Body of pancreas (tissue), 4 donors: Measurements from ENCODE around the gene PFN3. TPM values are rescaled to one million over a fixed set of nuclear protein-coding genes. Genes with fewer than 3 reads are reported as not detected.
A peak's percentile ranks its signal among the peaks of the same experiment; 100 is the strongest.

Experiments used
- ATAC-seq: fragments of 150-250 bp; one replicate; pipeline ENCODE4 v1.9.1; 2016
- DNase-seq, 4 donors: peaks; one replicate each; pipeline ENCODE4 v3.0.0-alpha.2; 2019
- H3K27ac ChIP-seq, 4 donors: fragments of 200-600 bp; sonication (generic); 1 replicate in 3 of 4; 2 replicates in 1 of 4; pipeline versions ENCODE4 v1.5.1 to v1.6.1; 2016 to 2019; ENCODE audit warnings: mild to moderate bottlenecking in 1 of 4, mixed read lengths in 1 of 4, moderate library complexity in 1 of 4
- H3K27me3 ChIP-seq, 2 donors: fragments of 200-600 bp; sonication (generic); one replicate each; pipeline ENCODE4 v1.6.0; 2016; ENCODE audit warnings: mild to moderate bottlenecking in 1 of 2
- H3K36me3 ChIP-seq, 2 donors: fragments of 200-600 bp; sonication (generic); replicated peaks in 1 of 2; 2 replicates each; pipeline ENCODE4 v1.5.1; 2016; ENCODE audit warnings: low read depth in 2 of 2; ENCODE audit not compliant: insufficient read depth in 1 of 2
- H3K4me1 ChIP-seq: fragments of 200-600 bp; sonication (generic); one replicate; pipeline ENCODE4 v1.6.0; 2016
- H3K4me3 ChIP-seq, 2 donors: fragments of 200-600 bp; sonication (generic); 1 replicate in 1 of 2; 2 replicates in 1 of 2; pipeline ENCODE4 v1.5.1; 2016 to 2019
- H3K9me3 ChIP-seq, 3 donors: fragments of 200-600 bp; sonication (generic); 1 replicate in 2 of 3; 2 replicates in 1 of 3; pipeline ENCODE4 v1.5.1; 2016
- POLR2A ChIP-seq, 3 donors: fragments of 450-650 bp; IDR thresholded peaks; one replicate each; pipeline ENCODE4 v1.6.1; 2016; ENCODE audit warnings: antibody characterized with exemption in 3 of 3, mild to moderate bottlenecking in 2 of 3
- WGBS, 2 donors: methylation state at CpG; one replicate each; pipeline ENCODE4 v1.1.5; 2017; 5-methylcytosine and 5-hydroxymethylcytosine counted together
- intact Hi-C: fragments of 100-400 bp; cut with DNase I; formaldehyde crosslinking; loops from one replicate; pipeline ENCODE4 v1.15.1; 2023
- total RNA-seq, 2 donors: library from RNA; depleted of rRNA; stranded (reverse); fragments of >200 nt; gene quantifications; one replicate each; pipeline ENCODE4 v1.1.0, GENCODE V29; 2016
- TF ChIP-seq, protein P1 (sequence below), 7 experiments: fragments of 450-650 bp in 4 of 7; fragments of 200-600 bp in 3 of 7; sonication (generic) in 3 of 7; IDR thresholded peaks; one replicate each; pipeline ENCODE4 v1.5.1; 2016 to 2019; ENCODE audit warnings: antibody characterized with exemption in 7 of 7

Gene PFN3
- total RNA-seq, 2 donors from 2014 or later, result not detected

DNA sequence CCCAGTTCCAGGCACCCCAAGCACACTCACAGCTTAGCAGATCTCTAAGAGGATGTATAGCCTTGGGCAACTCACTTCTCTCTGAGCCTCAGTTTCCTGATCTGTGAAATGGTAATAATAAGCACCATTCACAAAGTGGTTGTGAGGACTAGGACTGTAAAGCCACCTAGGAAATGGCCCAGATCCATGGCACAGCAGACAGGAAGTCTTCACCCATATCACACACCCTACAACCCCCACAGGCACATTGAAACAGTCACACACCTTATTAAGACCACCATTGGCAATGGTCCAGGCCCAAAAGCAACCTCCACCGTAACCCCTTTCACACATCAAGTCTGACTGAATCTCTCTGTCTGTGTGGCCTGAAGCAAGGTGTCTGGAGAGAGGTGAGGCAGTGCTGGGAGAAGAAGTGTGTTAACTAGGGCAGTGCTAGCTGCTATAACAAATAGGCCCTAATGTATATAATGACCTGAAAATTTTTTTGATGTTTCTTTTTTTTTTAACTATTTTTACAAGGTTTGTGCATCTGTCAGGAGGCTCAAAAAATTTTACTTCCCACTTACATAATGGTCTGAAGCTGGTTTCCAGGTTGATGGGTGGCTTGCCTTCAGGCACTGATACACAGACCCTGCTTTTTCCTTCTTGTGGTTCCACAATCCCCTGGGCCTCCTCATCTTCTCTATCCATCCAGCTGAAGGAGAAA, 45.1 kb downstream of the PFN3 start:
- intact Hi-C loops, result loop anchor here (5.0 kb wide), 1 partner anchor 33 kb away; no protein-coding TSS in a partner anchor
- no peaks in the 10 kb centered on the region for H3K9me3 ChIP-seq
- ATAC-seq (no peak), DNase-seq (no peak)
- 94 to 95% methylated on average over 1 of the region's 1 CpG for WGBS, 2 donors
- no peak overlapping the region for H3K4me3 ChIP-seq
- H3K4me1 ChIP-seq, result peaks cover 11% of the 10 kb centered on the region
- H3K27me3 ChIP-seq, result no peaks in the 10 kb centered on the region
- TF ChIP-seq, protein P1, sequence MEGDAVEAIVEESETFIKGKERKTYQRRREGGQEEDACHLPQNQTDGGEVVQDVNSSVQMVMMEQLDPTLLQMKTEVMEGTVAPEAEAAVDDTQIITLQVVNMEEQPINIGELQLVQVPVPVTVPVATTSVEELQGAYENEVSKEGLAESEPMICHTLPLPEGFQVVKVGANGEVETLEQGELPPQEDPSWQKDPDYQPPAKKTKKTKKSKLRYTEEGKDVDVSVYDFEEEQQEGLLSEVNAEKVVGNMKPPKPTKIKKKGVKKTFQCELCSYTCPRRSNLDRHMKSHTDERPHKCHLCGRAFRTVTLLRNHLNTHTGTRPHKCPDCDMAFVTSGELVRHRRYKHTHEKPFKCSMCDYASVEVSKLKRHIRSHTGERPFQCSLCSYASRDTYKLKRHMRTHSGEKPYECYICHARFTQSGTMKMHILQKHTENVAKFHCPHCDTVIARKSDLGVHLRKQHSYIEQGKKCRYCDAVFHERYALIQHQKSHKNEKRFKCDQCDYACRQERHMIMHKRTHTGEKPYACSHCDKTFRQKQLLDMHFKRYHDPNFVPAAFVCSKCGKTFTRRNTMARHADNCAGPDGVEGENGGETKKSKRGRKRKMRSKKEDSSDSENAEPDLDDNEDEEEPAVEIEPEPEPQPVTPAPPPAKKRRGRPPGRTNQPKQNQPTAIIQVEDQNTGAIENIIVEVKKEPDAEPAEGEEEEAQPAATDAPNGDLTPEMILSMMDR (IDR thresholded peaks at IDR 0.05), result no peak
- no peak for TF ChIP-seq POLR2A (IDR thresholded peaks at IDR 0.05)
- no peaks in the 10 kb centered on the region for H3K36me3 ChIP-seq
- H3K27ac ChIP-seq, result no peak overlapping the region

- ATAC-seq (no peak), DNase-seq (no peak)
- Histone ChIP-seq H3K36me3 (no peaks in the 10 kb centered on the region), H3K9me3 (no peaks in the 10 kb centered on the region), H3K4me3 (no peak overlapping the region), H3K27ac (no peak overlapping the region), H3K27me3 (no peaks in the 10 kb centered on the region), H3K4me1 (peaks cover 17% of the 10 kb centered on the region)
- WGBS, 2 donors, result 65 to 86% methylated on average over 3 of the region's 3 CpGs
- TF ChIP-seq, protein P1 (IDR thresholded peaks at IDR 0.05), result no peak
- TF ChIP-seq POLR2A (IDR thresholded peaks at IDR 0.05), result no peak
- intact Hi-C loops, result loop anchor here (5.0 kb wide), 1 partner anchor 32 kb away; no protein-coding TSS in a partner anchor
Measured at GRCh38 chr5:177354711-177355110, 45.8 kb downstream of the PFN3 start.

GRCh38 chr5:177354256-177354655, 46.2 kb downstream of the PFN3 start:
- H3K4me3 ChIP-seq, result no peak overlapping the region
- intact Hi-C loops, result no loop called here
- H3K4me1 ChIP-seq, result peaks cover 21% of the 10 kb centered on the region
- no peak for DNase-seq
- H3K36me3 ChIP-seq, result no peaks in the 10 kb centered on the region
- TF ChIP-seq POLR2A (IDR thresholded peaks at IDR 0.05), result no peak
- TF ChIP-seq, protein P1 (IDR thresholded peaks at IDR 0.05), result no peak
- WGBS, 2 donors, result 86 to 92% methylated on average over 3 of the region's 3 CpGs
- no peak for ATAC-seq
- H3K27me3 ChIP-seq, result no peaks in the 10 kb centered on the region
- H3K9me3 ChIP-seq, result no peaks in the 10 kb centered on the region
- H3K27ac ChIP-seq, result no peak overlapping the region

DNA sequence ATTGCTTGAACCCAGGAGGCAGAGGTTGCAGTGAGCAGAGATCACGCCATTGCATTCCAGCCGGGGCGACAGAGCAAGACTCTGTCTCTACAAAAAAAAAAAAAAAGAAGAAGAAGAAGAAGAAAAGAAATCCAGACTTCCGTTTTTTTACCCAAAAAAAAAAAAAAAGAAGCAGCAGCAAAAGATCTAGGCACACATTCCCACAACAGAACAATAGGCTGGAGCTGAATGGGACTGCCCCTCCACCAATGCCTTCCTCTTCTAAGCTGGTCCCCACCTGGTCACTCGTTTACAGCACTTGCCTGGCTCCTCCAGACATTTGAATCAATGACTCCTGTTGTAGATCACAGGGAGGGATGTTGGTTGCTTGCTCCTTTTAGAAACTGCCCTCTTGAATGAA, 47.4 kb downstream of the PFN3 start:
- peaks cover 31% of the 10 kb centered on the region for H3K4me1 ChIP-seq
- H3K9me3 ChIP-seq, result no peaks in the 10 kb centered on the region
- DNase-seq (no peak), ATAC-seq (no peak)
- intact Hi-C loops, result no loop called here
- no peak for TF ChIP-seq POLR2A (IDR thresholded peaks at IDR 0.05)
- H3K4me3 ChIP-seq, result no peak overlapping the region
- no peak overlapping the region for H3K27ac ChIP-seq
- WGBS, 2 donors, result 74 to 77% methylated on average over 5 of the region's 5 CpGs
- H3K36me3 ChIP-seq, result no peaks in the 10 kb centered on the region
- H3K27me3 ChIP-seq, result no peaks in the 10 kb centered on the region

DNA sequence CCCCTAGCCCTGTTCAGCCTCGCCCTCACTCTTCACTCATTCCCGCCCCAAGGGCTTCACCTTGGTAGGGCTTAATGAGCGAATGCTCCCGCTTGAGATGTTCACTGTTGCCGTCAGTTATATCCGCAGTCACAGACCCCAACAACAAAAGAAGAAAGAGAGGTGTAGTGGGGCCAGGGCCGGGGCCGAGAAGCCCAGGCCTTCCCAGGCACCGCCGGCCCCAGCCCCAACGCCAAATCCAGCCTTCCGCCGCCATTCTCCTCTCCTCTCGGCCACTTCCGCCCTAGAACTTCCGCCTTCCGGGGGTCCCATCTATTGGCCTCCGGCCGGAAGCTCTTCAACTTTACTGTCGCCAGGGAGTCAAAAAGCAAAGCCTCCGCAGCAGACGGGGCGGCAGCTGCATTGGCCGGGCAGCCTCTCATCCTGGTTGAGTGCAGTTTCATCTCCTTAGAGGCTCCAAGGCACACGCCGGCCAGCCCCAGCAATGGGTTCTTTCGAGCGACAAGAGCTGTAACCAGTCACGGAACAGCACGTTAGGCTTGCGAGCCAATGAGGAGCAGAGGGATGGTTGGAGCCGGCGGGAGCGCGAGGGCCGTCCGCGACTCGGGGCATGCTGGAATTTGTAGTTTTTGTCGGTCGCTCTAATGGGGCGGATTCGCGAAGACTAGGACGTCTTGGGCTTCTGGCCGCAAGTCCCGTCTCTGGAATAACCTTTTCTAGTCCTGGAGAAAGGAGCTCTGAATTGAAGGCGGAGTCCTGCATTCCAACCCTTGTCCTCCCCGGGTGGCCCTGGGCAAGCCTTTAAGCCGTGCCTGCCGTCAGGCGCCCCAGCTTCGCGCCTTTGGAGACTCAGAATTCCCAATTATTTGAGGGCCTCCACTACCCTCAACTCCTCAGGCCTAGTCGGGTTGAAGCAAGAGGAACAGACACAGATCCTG, 48.8 kb downstream of the PFN3 start, which contains the start of gene LMAN2:
Gene LMAN2, minus strand, starts transcription at position 277 of the 938 bp plus-strand sequence. Its CDS starts 21 bp downstream, at position 256.
- Histone ChIP-seq H3K27me3 (no peaks in the 10 kb centered on the region), H3K36me3 (no peaks in the 10 kb centered on the region), H3K4me1 (peaks cover 44% of the 10 kb centered on the region), H3K4me3 (peak within 1 kb of the TSS; percentile 77 to 96), H3K9me3 (no peaks in the 10 kb centered on the region), H3K27ac (peak within 1 kb of the TSS; percentile 83 to 96 (median 88))
- WGBS, 2 donors, result 7 to 9% methylated on average over 25 to 55 of the region's 55 CpGs
- DNase-seq, result peak; percentile 93 to 96 (median 94)
- intact Hi-C loops, result no loop called here
- TF ChIP-seq, protein P1 (IDR thresholded peaks at IDR 0.05), result peak in 1 of 7 experiments; percentile 8
- peak; percentile 49 to 82 (median 79) for TF ChIP-seq POLR2A (IDR thresholded peaks at IDR 0.05)
- peak; percentile 99 for ATAC-seq
